Measurements from ENCODE around the gene DSP.

Gene DSP

GRCh38 chr6:7522873-7523272 is 18.6 kb upstream of the DSP start:
- in situ Hi-C loops (cut with HindIII; ENCODE audit: low sequenced_read_pairs), result no loop called here
- no peak overlapping the region for H3K4me3 ChIP-seq (ENCODE audit: low read depth, low read length)
- no peak for TF ChIP-seq CTCF (IDR thresholded peaks at IDR 0.05; ENCODE audit: low read depth, low read length)
- DNase-seq (ENCODE audit: low read depth, low spot score), result no peak

GRCh38 chr6:7523922-7524321 is 17.5 kb upstream of the DSP start:
- no peak overlapping the region for H3K4me3 ChIP-seq (ENCODE audit: low read depth, low read length)
- no peak for TF ChIP-seq CTCF (IDR thresholded peaks at IDR 0.05; ENCODE audit: low read depth, low read length)
- in situ Hi-C loops (cut with HindIII; ENCODE audit: low sequenced_read_pairs), result no loop called here
- no peak for DNase-seq (ENCODE audit: low read depth, low spot score)

- in situ Hi-C loops (cut with HindIII; ENCODE audit: low sequenced_read_pairs), result no loop called here
- no peak for DNase-seq (ENCODE audit: low read depth, low spot score)
- H3K4me3 ChIP-seq (ENCODE audit: low read depth, low read length), result no peak overlapping the region
Measured at GRCh38 chr6:7526755-7527154, 14.7 kb upstream of the DSP start.

GRCh38 chr6:7528565-7528964 is 12.9 kb upstream of the DSP start:
- no peak overlapping the region for H3K4me3 ChIP-seq (ENCODE audit: low read depth, low read length)
- TF ChIP-seq CTCF (IDR thresholded peaks at IDR 0.05; ENCODE audit: low read depth, low read length), result no peak
- in situ Hi-C loops (cut with HindIII; ENCODE audit: low sequenced_read_pairs), result no loop called here
- peak; percentile 50 for DNase-seq (ENCODE audit: low read depth, low spot score)

More at GRCh38 chr6:7526755-7527154, 14.7 kb upstream of the DSP start:
- TF ChIP-seq CTCF (IDR thresholded peaks at IDR 0.05; ENCODE audit: low read depth, low read length), result no peak

GRCh38 chr6:7529141-7529540 is 12.3 kb upstream of the DSP start:
- TF ChIP-seq CTCF (IDR thresholded peaks at IDR 0.05; ENCODE audit: low read depth, low read length), result no peak
- no peak for DNase-seq (ENCODE audit: low read depth, low spot score)
- in situ Hi-C loops (cut with HindIII; ENCODE audit: low sequenced_read_pairs), result no loop called here
- H3K4me3 ChIP-seq (ENCODE audit: low read depth, low read length), result no peak overlapping the region

- TF ChIP-seq CTCF (IDR thresholded peaks at IDR 0.05; ENCODE audit: low read depth, low read length), result no peak
- no peak for DNase-seq (ENCODE audit: low read depth, low spot score)
- in situ Hi-C loops (cut with HindIII; ENCODE audit: low sequenced_read_pairs), result no loop called here
- H3K4me3 ChIP-seq (ENCODE audit: low read depth, low read length), result no peak overlapping the region
Measured at GRCh38 chr6:7532232-7532631, 9.2 kb upstream of the DSP start.

GRCh38 chr6:7532821-7533220 is 8.7 kb upstream of the DSP start:
- no peak overlapping the region for H3K4me3 ChIP-seq (ENCODE audit: low read depth, low read length)
- TF ChIP-seq CTCF (IDR thresholded peaks at IDR 0.05; ENCODE audit: low read depth, low read length), result no peak

More at GRCh38 chr6:7532821-7533220, 8.7 kb upstream of the DSP start:
- DNase-seq (ENCODE audit: low read depth, low spot score), result no peak
- in situ Hi-C loops (cut with HindIII; ENCODE audit: low sequenced_read_pairs), result no loop called here

Measured in astrocyte of the spinal cord (primary cell).